AG09319 (cell line): ENCODE data around the gene FRRS1.
A peak's percentile ranks its signal among the peaks of the same experiment; 100 is the strongest.

ENCODE experiments used
- DNase-seq: peaks from one replicate; pipeline ENCODE4 v3.0.0-alpha.2; 2010; ENCODE audit warnings: low read depth; ENCODE audit errors: extremely low read depth
- CTCF ChIP-seq: IDR thresholded peaks from 2 replicates; pipeline ENCODE4 v1.5.1; 2011; ENCODE audit warnings: low read depth, mild to moderate bottlenecking, inconsistent platforms, low read length, moderate library complexity

Gene FRRS1

GRCh38 chr1:99661780-99662179, 104.7 kb downstream of the FRRS1 start:
- DNase-seq: no peak

GRCh38 chr1:99660496-99660895, 105.9 kb downstream of the FRRS1 start:
- DNase-seq: no peak
- TF ChIP-seq CTCF: no peak

More at GRCh38 chr1:99661780-99662179, 104.7 kb downstream of the FRRS1 start:
- no peak for TF ChIP-seq CTCF

- peak; percentile 28 for DNase-seq
- no peak for TF ChIP-seq CTCF
Observed at GRCh38 chr1:99659755-99660210, 106.7 kb downstream of the FRRS1 start.
